AG09319 (cell line): ENCODE data around the gene TXN.
"Not testable (repeated sequence)": the region's sequence is repeated elsewhere in the genome, so short reads cannot be mapped to it uniquely, and the experiment has no call there.

ENCODE experiments used
- DNase-seq: peaks from one replicate; pipeline ENCODE4 v3.0.0-alpha.2; 2010; ENCODE audit warnings: low read depth; ENCODE audit errors: extremely low read depth
- CTCF ChIP-seq: IDR thresholded peaks from 2 replicates; pipeline ENCODE4 v1.5.1; 2011; ENCODE audit warnings: low read depth, mild to moderate bottlenecking, inconsistent platforms, low read length, moderate library complexity

The TXN gene

GRCh38 chr9:110257956-110258355 is 1.6 kb upstream of the TXN start:
- TF ChIP-seq CTCF, result no peak
- no peak for DNase-seq

- DNase-seq, result no peak
- no peak for TF ChIP-seq CTCF
These were observed 962 bp upstream of the TXN start for GRCh38 chr9:110257097-110257841.

- no peak for DNase-seq
- TF ChIP-seq CTCF, result no peak
These were observed 586 bp downstream of the TXN start for GRCh38 chr9:110255463-110256379.

- TF ChIP-seq CTCF, result no peak
- DNase-seq, result no peak
These were observed 1.3 kb downstream of the TXN start for GRCh38 chr9:110255034-110255462.

- no peak for TF ChIP-seq CTCF
- DNase-seq, result no peak
These were observed 1.8 kb downstream of the TXN start for GRCh38 chr9:110254500-110254899.

- no peak for DNase-seq
- TF ChIP-seq CTCF, result no peak
These were observed 3.7 kb downstream of the TXN start for GRCh38 chr9:110252509-110253139.

- not testable (repeated sequence) for DNase-seq
These were observed 4.5 kb downstream of the TXN start for GRCh38 chr9:110251770-110252169.
